ENCODE data around the gene LCAT. TPM values are rescaled to one million over a fixed set of nuclear protein-coding genes. Genes with fewer than 3 reads are reported as not detected.

Gene LCAT
- total and polyA plus RNA-seq, 4 donors, result 8.4 to 43.9 (median 21.9) TPM

DNA sequence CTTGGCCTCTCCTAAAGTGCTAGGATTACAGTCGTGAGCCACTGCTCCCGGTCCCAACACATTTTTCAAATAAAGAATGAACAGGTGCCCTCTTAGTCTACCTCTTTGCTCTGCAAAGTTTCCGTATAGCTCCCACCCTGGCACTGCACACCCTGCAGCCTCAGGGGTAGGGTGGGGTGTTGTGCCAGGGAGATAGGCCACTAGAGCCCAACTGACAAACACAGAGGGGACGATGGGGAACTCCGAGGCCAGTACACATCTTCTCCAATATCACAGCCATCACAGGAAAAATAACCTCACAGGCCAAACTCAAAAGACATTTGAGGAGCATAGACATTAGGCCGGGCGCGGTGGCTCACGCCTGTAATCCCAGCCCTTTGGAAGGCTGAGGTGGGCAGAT is 27.2 kb upstream of the LCAT start:
- peaks cover 0 to 24% (median 12%) of the 10 kb centered on the region in 5 donors for H3K4me1 ChIP-seq (ENCODE audit: control insufficient read depth in 5 of 5, insufficient read depth in 5 of 5, low read length in 5 of 5)
- H3K36me3 ChIP-seq (ENCODE audit: control insufficient read depth in 4 of 4, insufficient read depth in 4 of 4, low read length in 4 of 4), result peaks cover 0 to 6% (median 0%) of the 10 kb centered on the region in 4 donors
- ATAC-seq (ENCODE audit: insufficient read depth, low FRiP score) (no peak), DNase-seq (no peak)
- no peaks in the 10 kb centered on the region for H3K27me3 ChIP-seq (ENCODE audit: control insufficient read depth in 3 of 3, insufficient read depth in 3 of 3, low read length in 2 of 3)
- no peak overlapping the region for H3K4me3 ChIP-seq
- H3K27ac ChIP-seq (ENCODE audit: low read depth in 1 of 2, low read length in 1 of 2), result no peak overlapping the region
- TF ChIP-seq, protein P1, sequence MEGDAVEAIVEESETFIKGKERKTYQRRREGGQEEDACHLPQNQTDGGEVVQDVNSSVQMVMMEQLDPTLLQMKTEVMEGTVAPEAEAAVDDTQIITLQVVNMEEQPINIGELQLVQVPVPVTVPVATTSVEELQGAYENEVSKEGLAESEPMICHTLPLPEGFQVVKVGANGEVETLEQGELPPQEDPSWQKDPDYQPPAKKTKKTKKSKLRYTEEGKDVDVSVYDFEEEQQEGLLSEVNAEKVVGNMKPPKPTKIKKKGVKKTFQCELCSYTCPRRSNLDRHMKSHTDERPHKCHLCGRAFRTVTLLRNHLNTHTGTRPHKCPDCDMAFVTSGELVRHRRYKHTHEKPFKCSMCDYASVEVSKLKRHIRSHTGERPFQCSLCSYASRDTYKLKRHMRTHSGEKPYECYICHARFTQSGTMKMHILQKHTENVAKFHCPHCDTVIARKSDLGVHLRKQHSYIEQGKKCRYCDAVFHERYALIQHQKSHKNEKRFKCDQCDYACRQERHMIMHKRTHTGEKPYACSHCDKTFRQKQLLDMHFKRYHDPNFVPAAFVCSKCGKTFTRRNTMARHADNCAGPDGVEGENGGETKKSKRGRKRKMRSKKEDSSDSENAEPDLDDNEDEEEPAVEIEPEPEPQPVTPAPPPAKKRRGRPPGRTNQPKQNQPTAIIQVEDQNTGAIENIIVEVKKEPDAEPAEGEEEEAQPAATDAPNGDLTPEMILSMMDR (IDR thresholded peaks at IDR 0.05; ENCODE audit: control extremely low read depth, extremely low read depth), result no peak
- H3K9me3 ChIP-seq (ENCODE audit: control insufficient read depth in 4 of 4, insufficient read depth in 3 of 4, low read length in 3 of 4), result no peaks in the 10 kb centered on the region
- H3K9ac ChIP-seq (ENCODE audit: insufficient read depth in 1 of 2, low read length in 2 of 2), result no peak overlapping the region
- WGBS, 2 donors, result 93 to 95% methylated on average over 9 of the region's 9 CpGs

DNA sequence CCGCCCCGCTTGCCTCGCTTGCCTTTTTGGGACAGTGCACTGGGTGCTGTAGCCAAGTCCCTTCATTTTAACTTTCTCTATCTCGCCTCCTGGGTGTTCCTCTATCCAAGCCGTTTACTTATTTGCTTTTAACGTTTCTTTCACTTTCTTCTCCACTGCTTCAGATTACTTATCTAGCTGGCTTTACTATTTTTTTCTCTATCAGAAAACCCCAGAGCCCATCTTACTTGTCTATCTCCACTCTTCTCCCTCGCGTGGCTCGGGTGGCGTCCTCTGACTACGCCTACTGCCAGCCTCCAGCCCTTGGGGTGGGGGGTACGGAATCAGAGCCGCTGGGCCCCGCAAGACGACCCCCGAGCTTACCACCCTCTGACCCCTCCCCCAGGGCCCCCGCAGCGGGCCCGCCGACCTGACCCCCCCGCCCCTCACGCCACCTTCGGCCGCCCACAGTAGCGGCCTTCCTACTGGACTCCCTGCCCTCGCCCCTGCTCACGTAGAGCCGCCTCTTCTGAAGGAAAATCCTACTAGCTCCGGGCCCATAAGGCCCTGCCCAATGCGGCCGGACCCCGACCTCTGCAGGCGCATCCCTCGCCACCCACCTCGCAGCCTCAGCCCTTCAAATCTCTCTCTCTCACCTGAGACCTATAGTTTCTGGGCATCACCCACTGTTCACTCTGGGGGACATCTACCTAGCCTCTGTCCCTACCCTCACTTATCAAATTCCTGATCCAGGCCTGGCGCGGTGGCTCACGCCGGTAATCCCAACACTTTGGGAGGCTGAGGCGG is 25.5 kb upstream of the LCAT start:
- Histone ChIP-seq H3K9me3 (ENCODE audit: control insufficient read depth in 4 of 4, insufficient read depth in 3 of 4, low read length in 3 of 4) (no peaks in the 10 kb centered on the region), H3K4me3 (peak overlapping the region; percentile 49), H3K36me3 (ENCODE audit: control insufficient read depth in 4 of 4, insufficient read depth in 4 of 4, low read length in 4 of 4) (peaks cover 0 to 6% (median 2%) of the 10 kb centered on the region in 4 donors), H3K27me3 (ENCODE audit: control insufficient read depth in 3 of 3, insufficient read depth in 3 of 3, low read length in 2 of 3) (no peaks in the 10 kb centered on the region), H3K9ac (ENCODE audit: insufficient read depth in 1 of 2, low read length in 2 of 2) (peak overlapping the region; percentile 63 to 69), H3K4me1 (ENCODE audit: control insufficient read depth in 5 of 5, insufficient read depth in 5 of 5, low read length in 5 of 5) (peaks cover under 1 to 28% (median 14%) of the 10 kb centered on the region in 5 donors), H3K27ac (ENCODE audit: low read depth in 1 of 2, low read length in 1 of 2) (peak overlapping the region; percentile 93 to 95)
- DNase-seq, result peak in 2 of 3 donors; percentile 56 to 59
- no peak for ATAC-seq (ENCODE audit: insufficient read depth, low FRiP score)
- TF ChIP-seq, protein P1 (IDR thresholded peaks at IDR 0.05; ENCODE audit: control extremely low read depth, extremely low read depth), result no peak
- WGBS, 2 donors, result 44 to 45% methylated on average over 39 to 40 of the region's 40 CpGs

DNA sequence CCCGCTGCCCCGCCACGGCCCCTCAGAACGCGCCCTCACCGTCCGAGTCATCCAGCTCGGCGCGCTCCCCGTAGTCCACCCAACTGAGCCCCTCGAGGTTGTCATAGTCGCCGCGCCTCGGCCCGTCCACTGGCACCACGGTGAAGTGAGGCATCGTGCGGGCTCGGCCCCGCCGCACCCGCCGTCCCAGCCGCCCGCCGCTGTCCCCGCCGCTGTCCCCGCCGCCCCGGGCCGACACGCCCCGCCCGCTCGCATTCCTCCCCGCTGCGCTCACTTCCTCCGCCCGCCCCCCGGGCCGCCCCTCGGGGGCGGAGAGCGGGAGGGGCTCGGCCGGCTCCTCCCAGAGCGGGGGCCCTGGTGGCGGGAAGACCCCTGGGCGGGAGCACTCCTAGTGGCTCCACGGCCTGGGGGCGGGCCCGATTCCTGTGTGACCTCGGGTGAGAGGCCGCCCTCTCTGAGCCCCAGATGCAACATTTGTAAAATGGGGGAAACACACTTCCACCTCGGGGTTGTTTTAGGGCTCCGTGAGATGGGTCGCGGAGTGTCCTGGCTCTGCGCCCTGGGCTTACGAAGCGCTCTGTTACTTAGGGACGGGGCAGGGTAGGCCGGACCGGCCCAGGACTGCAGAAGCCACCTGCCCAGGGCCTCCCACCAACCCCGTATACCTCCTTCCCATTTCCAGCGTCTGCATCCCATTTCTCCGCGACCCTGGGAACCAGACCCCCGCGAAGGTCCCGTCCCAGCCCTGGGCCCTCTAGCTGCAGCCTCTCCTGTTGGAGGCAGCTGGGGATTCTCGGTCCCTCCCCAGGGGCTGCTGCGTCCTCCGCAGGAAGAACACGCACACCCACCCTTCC is 24.7 kb upstream of the LCAT start, which contains the start of gene SLC12A4:
Gene SLC12A4, minus strand, starts transcription at position 238 of the 854 bp plus-strand sequence. Its CDS starts 84 bp downstream, at position 154.
- TF ChIP-seq, protein P1 (IDR thresholded peaks at IDR 0.05; ENCODE audit: control extremely low read depth, extremely low read depth), result no peak
- H3K36me3 ChIP-seq (ENCODE audit: control insufficient read depth in 4 of 4, insufficient read depth in 4 of 4, low read length in 4 of 4), result peaks cover 0 to 6% (median 2%) of the 10 kb centered on the region in 4 donors
- H3K27me3 ChIP-seq (ENCODE audit: control insufficient read depth in 3 of 3, insufficient read depth in 3 of 3, low read length in 2 of 3), result no peaks in the 10 kb centered on the region
- H3K27ac ChIP-seq (ENCODE audit: low read depth in 1 of 2, low read length in 1 of 2), result peak within 1 kb of the TSS; percentile 94 to 95
- ATAC-seq (ENCODE audit: insufficient read depth, low FRiP score) (peak; percentile 97), DNase-seq (peak; percentile 93 to 95 (median 94))
- peak within 1 kb of the TSS; percentile 88 for H3K4me3 ChIP-seq
- 1% methylated on average over 61 to 78 of the region's 78 CpGs for WGBS, 2 donors
- H3K9me3 ChIP-seq (ENCODE audit: control insufficient read depth in 4 of 4, insufficient read depth in 3 of 4, low read length in 3 of 4), result no peaks in the 10 kb centered on the region
- H3K4me1 ChIP-seq (ENCODE audit: control insufficient read depth in 5 of 5, insufficient read depth in 5 of 5, low read length in 5 of 5), result peaks cover 8 to 32% (median 19%) of the 10 kb centered on the region in 5 donors
- peak within 1 kb of the TSS; percentile 80 to 95 for H3K9ac ChIP-seq (ENCODE audit: insufficient read depth in 1 of 2, low read length in 2 of 2)
